Measurements from ENCODE around the gene TUSC2.

Gene TUSC2

DNA sequence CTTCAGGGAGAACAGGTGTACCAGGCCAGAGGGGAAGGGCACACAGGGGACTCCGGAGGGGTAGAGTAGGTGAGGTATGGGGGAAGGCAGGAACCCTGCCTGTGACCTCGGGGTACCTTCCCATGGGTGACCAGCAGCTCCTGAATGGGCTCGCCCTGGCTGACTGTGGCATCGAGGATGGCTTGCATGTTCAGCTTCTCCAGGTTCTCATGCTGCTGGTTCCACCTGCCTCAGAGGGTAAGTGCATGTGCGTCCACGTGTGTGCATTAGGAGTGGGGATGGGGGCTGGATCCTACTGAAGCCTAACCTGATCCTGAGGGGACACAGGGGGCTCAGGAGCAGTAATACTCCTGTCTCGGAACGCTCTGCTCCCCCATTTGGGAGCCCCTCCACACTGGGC lies 17.0 kb upstream of the TUSC2 start:
- ChIA-PET POLR2A (no interaction called here), CTCF (interaction anchor here (0.9 to 8.4 kb wide), 5 partner anchors 10 to 204 kb away, joined by 3 to 70 read pairs (median 6); no protein-coding TSS in a partner anchor)
- TF ChIP-seq CTCF (IDR thresholded peaks at IDR 0.05; ENCODE audit: control extremely low read depth, extremely low read depth, low read depth, missing control alignments), result no peak
- no peak for DNase-seq (ENCODE audit: extremely low spot score)

- DNase-seq (ENCODE audit: extremely low spot score), result no peak
- POLR2A ChIA-PET, result no interaction called here
- CTCF ChIA-PET, result interaction anchor here (1.3 to 8.4 kb wide), 6 partner anchors 10 to 206 kb away, joined by 3 to 70 read pairs (median 4); partner anchors contain the start of gene HYAL2
- no peak for TF ChIP-seq CTCF (IDR thresholded peaks at IDR 0.05; ENCODE audit: control extremely low read depth, extremely low read depth, low read depth, missing control alignments)
Measured at GRCh38 chr3:50342813-50343633, 15.0 kb upstream of the TUSC2 start.

DNA sequence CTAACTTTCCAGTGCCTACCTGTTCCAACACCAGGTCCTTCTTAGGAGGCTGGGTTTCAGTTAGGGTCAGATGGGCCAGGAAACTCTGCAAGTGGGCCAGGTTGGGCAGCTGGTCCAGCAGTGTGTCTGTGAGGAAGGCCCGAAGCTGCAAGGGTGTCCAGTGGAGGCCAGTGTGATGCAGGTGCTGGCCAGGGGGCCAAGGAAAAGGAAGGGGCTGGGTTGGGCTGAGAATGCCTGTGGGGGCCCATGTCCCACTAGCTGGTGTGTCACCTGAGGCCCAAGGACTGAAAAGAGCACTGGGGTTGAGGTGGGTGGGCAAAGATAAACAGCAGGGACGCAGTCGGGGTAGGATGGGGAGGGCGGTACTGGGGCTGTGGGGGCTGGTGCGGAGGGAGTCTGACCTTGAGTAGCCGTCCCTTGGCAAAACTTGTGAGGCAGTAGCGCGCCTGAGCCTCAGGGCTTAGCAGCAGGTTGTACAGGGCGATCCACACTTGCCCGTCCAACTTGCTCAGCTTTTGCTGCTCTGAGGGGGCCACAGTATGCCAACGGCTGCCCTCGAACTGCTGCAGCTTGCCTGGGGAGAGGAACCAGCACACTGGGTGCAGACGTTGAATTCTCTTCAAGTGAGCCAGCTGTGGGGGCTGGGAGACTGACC lies 14.1 kb upstream of the TUSC2 start:
- POLR2A ChIA-PET, result no interaction called here
- no peak for TF ChIP-seq CTCF (IDR thresholded peaks at IDR 0.05; ENCODE audit: control extremely low read depth, extremely low read depth, low read depth, missing control alignments)
- DNase-seq (ENCODE audit: extremely low spot score), result no peak
- CTCF ChIA-PET, result interaction anchor here (1.3 to 6.6 kb wide), 3 partner anchors 7 to 19 kb away, joined by 3 to 55 read pairs (median 3); partner anchors contain the start of genes CYB561D2, HYAL2 and NPRL2

DNA sequence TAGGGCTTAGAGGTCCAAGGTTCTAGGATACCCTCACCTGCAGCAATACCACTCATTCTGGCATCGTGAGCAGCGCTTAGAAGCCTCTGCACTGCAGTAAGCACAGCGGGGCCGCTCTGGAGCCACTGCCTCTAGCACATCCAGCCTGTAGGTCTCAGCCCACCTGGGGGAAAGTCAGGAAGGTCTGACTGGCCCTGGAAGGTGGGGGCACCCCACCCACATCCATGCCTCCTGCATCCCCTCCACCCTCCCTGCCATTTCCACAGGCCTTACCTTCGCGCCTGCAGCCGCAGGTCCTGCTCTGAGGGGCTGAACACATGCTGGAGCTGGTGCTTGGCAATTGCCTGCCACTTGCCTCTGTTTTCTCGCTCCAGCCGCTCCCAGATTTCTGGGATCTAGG lies 13.5 kb upstream of the TUSC2 start:
- no peak for TF ChIP-seq CTCF (IDR thresholded peaks at IDR 0.05; ENCODE audit: control extremely low read depth, extremely low read depth, low read depth, missing control alignments)
- DNase-seq (ENCODE audit: extremely low spot score), result no peak
- CTCF ChIA-PET, result interaction anchor here (1.5 to 6.6 kb wide), 2 partner anchors 8 to 201 kb away, joined by 8 to 55 read pairs; partner anchors contain the start of genes CYB561D2 and NPRL2
- POLR2A ChIA-PET, result no interaction called here

DNA sequence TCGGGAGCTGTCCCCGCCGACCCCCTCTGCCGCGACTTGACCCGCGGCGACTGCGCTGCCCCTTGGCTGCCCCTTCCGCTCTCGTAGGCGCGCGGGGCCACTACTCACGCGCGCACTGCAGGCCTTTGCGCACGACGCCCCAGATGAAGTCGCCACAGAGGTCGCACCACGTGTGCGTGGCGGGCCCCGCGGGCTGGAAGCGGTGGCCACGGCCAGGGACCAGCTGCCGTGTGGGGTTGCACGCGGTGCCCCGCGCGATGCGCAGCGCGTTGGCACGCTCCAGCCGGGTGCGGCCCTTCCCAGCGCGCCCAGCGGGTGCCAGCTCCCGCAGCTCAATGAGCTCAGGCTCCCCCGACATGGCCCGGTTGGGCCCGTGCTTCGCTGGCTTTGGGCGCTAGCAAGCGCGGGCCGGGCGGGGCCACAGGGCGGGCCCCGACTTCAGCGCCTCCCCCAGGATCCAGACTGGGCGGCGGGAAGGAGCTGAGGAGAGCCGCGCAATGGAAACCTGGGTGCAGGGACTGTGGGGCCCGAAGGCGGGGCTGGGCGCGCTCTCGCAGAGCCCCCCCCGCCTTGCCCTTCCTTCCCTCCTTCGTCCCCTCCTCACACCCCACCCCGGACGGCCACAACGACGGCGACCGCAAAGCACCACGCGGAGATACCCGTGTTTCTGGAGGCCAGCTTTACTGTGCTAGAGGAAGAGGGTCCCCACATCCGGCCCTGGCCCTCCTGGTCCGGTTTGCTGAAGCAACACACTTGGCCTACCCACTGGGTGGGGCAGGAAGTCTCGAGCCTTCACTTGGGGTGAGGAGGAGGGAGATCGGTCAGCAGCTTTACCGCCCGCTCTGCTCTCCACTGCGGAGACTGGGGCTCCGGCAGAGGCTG lies 12.7 kb upstream of the TUSC2 start, which contains the start of gene RASSF1:
TSS of gene RASSF1 (minus strand) at position 389 of the 882 bp plus-strand sequence. CDS start at position 358, 31 bp downstream.
- TF ChIP-seq CTCF (IDR thresholded peaks at IDR 0.05; ENCODE audit: control extremely low read depth, extremely low read depth, low read depth, missing control alignments), result no peak
- ChIA-PET CTCF (interaction anchor here (1.0 to 6.6 kb wide), 4 partner anchors 8 to 202 kb away, joined by 3 to 55 read pairs (median 6); partner anchors contain the start of genes CYB561D2 and NPRL2), POLR2A (interaction anchor here (1.1 kb wide), 1 partner anchor 10 kb away, joined by 7 read pairs; the partner anchor contains the start of genes CYB561D2 and NPRL2)
- peak; percentile 70 for DNase-seq (ENCODE audit: extremely low spot score)
